K562 (cell line): Measurements from ENCODE around the gene WDR1. TPM values are rescaled to one million over a fixed set of nuclear protein-coding genes. Genes with fewer than 3 reads are reported as not detected.

Experiments
- ATAC-seq: fragments of 200-7000 bp; cut with Tn5 transposase; 3 replicates; pipeline ENCODE4 v1.9.1; 2020; ENCODE audit warnings: moderate library complexity
- BruUV-seq: library from RNA; stranded (reverse); fragments of 400-500 nt; replicated peaks from 2 replicates; lab custom pipeline; 2021; lab: Mats Ljungman, UMichigan
- CTCF ChIA-PET: fragments of 300-600 bp; formaldehyde crosslinking; extraction: SDS; loops from one replicate; lab custom pipeline; 2021; ENCODE audit warnings: low intra/inter-chr PET ratio; lab: Yijun Ruan, JAX
- POLR2A ChIA-PET: fragments of 300-600, 350-650 bp; sonication (Branson Sonifier 250); formaldehyde crosslinking; extraction: SDS; loops from one replicate; lab custom pipeline; 2021; ENCODE audit warnings: antibody characterized with exemption, inconsistent platforms; lab: Yijun Ruan, JAX
- DNase-seq, 4 experiments: peaks; one replicate each; pipeline versions ENCODE4 v3.0.0 to v3.0.0-alpha.2; 2011 to 2018; ENCODE audit warnings: low spot score in 3 of 4, mixed read lengths in 3 of 4; ENCODE audit errors: extremely low read depth in 1 of 4
- FAIRE-seq: peaks from 2 replicates; lab custom pipeline; 2011; peaks lifted over from hg19 to GRCh38; lab: Jason Lieb, UNC
- H2AFZ ChIP-seq: 2 replicates; pipeline ENCODE4 v1.6.0; 2011; ENCODE audit warnings: low read depth, low read length, control low read depth, inconsistent platforms
- H3K27ac ChIP-seq: fragments of 200-600 bp; 3 replicates; pipeline ENCODE4 v1.8.0; 2011; ENCODE audit warnings: low read depth, mild to moderate bottlenecking, control low read depth, inconsistent platforms, low read length, moderate library complexity, mixed read lengths; ENCODE audit errors: extremely low read depth
- H3K27me3 ChIP-seq, 2 experiments: fragments of 300-600 bp in 1 of 2; 2 replicates in 1 of 2; 3 replicates in 1 of 2; pipeline versions ENCODE4 v1.6.0 to v1.8.0; 2011; ENCODE audit warnings: inconsistent platforms in 2 of 2, low read length in 2 of 2, mild to moderate bottlenecking in 1 of 2, mixed read lengths in 1 of 2, moderate library complexity in 1 of 2; ENCODE audit not compliant: control insufficient read depth in 2 of 2, insufficient read depth in 2 of 2
- H3K36me3 ChIP-seq: fragments of 300-600 bp; 3 replicates; pipeline ENCODE4 v1.8.0; 2011; ENCODE audit warnings: mild to moderate bottlenecking, low read length, inconsistent platforms; ENCODE audit not compliant: control insufficient read depth, insufficient read depth
- H3K4me1 ChIP-seq, 2 experiments: fragments of 200-600 bp in 1 of 2; replicated peaks in 1 of 2; 2 replicates in 1 of 2; 3 replicates in 1 of 2; pipeline versions ENCODE4 v1.5.1 to v1.8.0; 2011; ENCODE audit warnings: inconsistent platforms in 2 of 2, low read length in 2 of 2, mild to moderate bottlenecking in 1 of 2, mixed read lengths in 1 of 2, moderate library complexity in 1 of 2; ENCODE audit not compliant: control insufficient read depth in 2 of 2, insufficient read depth in 2 of 2
- H3K4me2 ChIP-seq: 2 replicates; pipeline ENCODE4 v1.6.1; 2011; ENCODE audit warnings: low read length, control low read depth, inconsistent platforms, mixed read lengths; ENCODE audit not compliant: insufficient read depth
- H3K4me3 ChIP-seq: fragments of 200-600 bp; sonication (generic), shearing (Covaris generic); 2 replicates; pipeline ENCODE4 v1.5.1; 2016; ENCODE audit warnings: control low read depth, inconsistent platforms
- H3K79me2 ChIP-seq: fragments of 200-600 bp; 3 replicates; pipeline ENCODE4 v1.8.0; 2011; ENCODE audit warnings: low read length, inconsistent platforms; ENCODE audit not compliant: control insufficient read depth, insufficient read depth
- H3K9ac ChIP-seq, 2 experiments: 2 replicates each; pipeline versions ENCODE4 v1.6.0 to v1.6.1; 2011; ENCODE audit warnings: low read depth in 2 of 2, low read length in 2 of 2, control low read depth in 1 of 2, inconsistent platforms in 1 of 2, mild to moderate bottlenecking in 1 of 2, mixed read lengths in 1 of 2; ENCODE audit not compliant: insufficient read depth in 1 of 2
- H3K9me1 ChIP-seq: one replicate; pipeline ENCODE4 v1.6.0; 2011; ENCODE audit warnings: inconsistent platforms, mild to moderate bottlenecking, low read length, moderate library complexity; ENCODE audit not compliant: control insufficient read depth, insufficient read depth
- H3K9me3 ChIP-seq: replicated peaks from 2 replicates; pipeline ENCODE4 v1.5.1; 2011; ENCODE audit warnings: low read depth, low read length, inconsistent platforms; ENCODE audit not compliant: control insufficient read depth, insufficient read depth
- H4K20me1 ChIP-seq: replicated peaks from 2 replicates; pipeline ENCODE4 v1.6.1; 2011; ENCODE audit warnings: low read length, inconsistent platforms, mixed read lengths; ENCODE audit not compliant: control insufficient read depth, insufficient read depth
- CBX1 ChIP-seq: sonication (generic); IDR thresholded peaks from 2 replicates; pipeline ENCODE4 v1.6.1; 2016; ENCODE audit warnings: antibody characterized with exemption, low read depth, mild to moderate bottlenecking
- GABPA ChIP-seq: fragments of 200-800 bp; sonication (Bioruptor generic); conservative IDR thresholded peaks from 2 replicates; pipeline ENCODE4 v1.6.1; 2016; ENCODE audit warnings: low read depth, missing genetic modification characterization, missing compliant biosample characterization
- NFRKB ChIP-seq: fragments of 450-650 bp; IDR thresholded peaks from 2 replicates; pipeline ENCODE4 v1.6.1; 2016; ENCODE audit warnings: low read depth
- NONO ChIP-seq, 2 experiments: fragments of 200-400 bp in 1 of 2; fragments of 450-650 bp in 1 of 2; formaldehyde crosslinking in 1 of 2; IDR thresholded peaks; 2 replicates each; pipeline ENCODE4 v1.6.1; 2017; ENCODE audit warnings: low read depth in 2 of 2, mild to moderate bottlenecking in 2 of 2, moderate library complexity in 2 of 2, low read length in 1 of 2
- SPI1 ChIP-seq: IDR thresholded peaks from 2 replicates; pipeline ENCODE4 v1.6.1; 2011; ENCODE audit warnings: low read depth, low read length, control low read depth, borderline replicate concordance
- ZNF274 ChIP-seq: IDR thresholded peaks from 2 replicates; pipeline ENCODE4 v1.6.1; 2011; ENCODE audit warnings: low read depth, mild to moderate bottlenecking, low read length, moderate library complexity, borderline replicate concordance
- ZNF57 ChIP-seq: fragments of 450-650 bp; formaldehyde crosslinking; IDR thresholded peaks from 2 replicates; pipeline ENCODE4 v1.4.0; 2020; ENCODE audit warnings: mild to moderate bottlenecking, moderate library complexity
- ZNF696 ChIP-seq: fragments of 250-450 bp; sonication (Bioruptor Pico); conservative IDR thresholded peaks from 2 replicates; pipeline ENCODE4 v1.4.0; 2020; ENCODE audit warnings: mild to moderate bottlenecking, moderate library complexity
- ZNF699 ChIP-seq: fragments of 250-450 bp; sonication (Bioruptor Pico); IDR thresholded peaks from 2 replicates; pipeline ENCODE4 v1.8.0; 2021; ENCODE audit warnings: mild to moderate bottlenecking, moderate library complexity; ENCODE audit not compliant: insufficient replicate concordance
- whole genome bisulfite sequencing: fragments of 100-300 bp; shearing (Covaris generic); methylation state at CpG from one replicate; pipeline ENCODE4 v1.1.6; 2016; ENCODE audit warnings: low coverage, mixed read lengths; ENCODE audit not compliant: insufficient coverage; ENCODE audit errors: missing lambda C conversion rate; 5-methylcytosine and 5-hydroxymethylcytosine counted together
- in situ Hi-C: fragments of 300-500 bp; cut with MboI; formaldehyde crosslinking; loops from 4 replicates; pipeline ENCODE4 v1.15.0; 2018; ENCODE audit warnings: inconsistent platforms, mixed read lengths
- intact Hi-C: fragments of 100-400 bp; cut with micrococcal nuclease; formaldehyde crosslinking; loops from 2 replicates; pipeline ENCODE4 v1.14.2; 2022
- polyA plus RNA-seq, 8 experiments: library from polyadenylated mRNA; depleted of rRNA in 4 of 8; stranded (reverse) in 5 of 8; unstranded in 3 of 8; fragments of >200 nt; fragmentation: Nextera tagmentation in 2 of 8; fragmentation: Illumina TruSeq in 1 of 8; extraction: Ambion mirVana in 2 of 8; extraction: Trizol in 1 of 8; gene quantifications; 2 replicates each; pipeline versions ENCODE4 v1.2.1 to v1.2.3, GENCODE V29; 2011 to 2014; ENCODE audit warnings: inconsistent platforms in 1 of 8, missing spikeins in 1 of 8
- total RNA-seq, 7 experiments: library from RNA; depleted of rRNA in 6 of 7; stranded (reverse); fragments of >200 nt in 6 of 7; fragmentation: Illumina TruSeq in 2 of 7; extraction: Trizol in 2 of 7; gene quantifications; 2 replicates each; pipeline versions ENCODE4 v1.2.1 to v1.2.3, GENCODE V29; 2011 to 2021; ENCODE audit warnings: low replicate concordance in 1 of 7
- TF ChIP-seq, protein P1 (sequence below): fragments of 450-650 bp; IDR thresholded peaks from 2 replicates; pipeline ENCODE4 v1.6.1; 2017; ENCODE audit warnings: antibody characterized with exemption, mild to moderate bottlenecking
- TF ChIP-seq, protein P2 (sequence below), 2 experiments: fragments of 450-650 bp; IDR thresholded peaks; 2 replicates each; pipeline ENCODE4 v1.6.1; 2018; ENCODE audit warnings: mild to moderate bottlenecking in 2 of 2, low read depth in 1 of 2; ENCODE audit not compliant: partially characterized antibody in 2 of 2

Gene WDR1
- total and polyA plus RNA-seq, 9 of the 15 experiments (the other 6 are each of a cell fraction or from before 2014, with no cell fraction given), result 16.1 to 213 (median 125) TPM

DNA sequence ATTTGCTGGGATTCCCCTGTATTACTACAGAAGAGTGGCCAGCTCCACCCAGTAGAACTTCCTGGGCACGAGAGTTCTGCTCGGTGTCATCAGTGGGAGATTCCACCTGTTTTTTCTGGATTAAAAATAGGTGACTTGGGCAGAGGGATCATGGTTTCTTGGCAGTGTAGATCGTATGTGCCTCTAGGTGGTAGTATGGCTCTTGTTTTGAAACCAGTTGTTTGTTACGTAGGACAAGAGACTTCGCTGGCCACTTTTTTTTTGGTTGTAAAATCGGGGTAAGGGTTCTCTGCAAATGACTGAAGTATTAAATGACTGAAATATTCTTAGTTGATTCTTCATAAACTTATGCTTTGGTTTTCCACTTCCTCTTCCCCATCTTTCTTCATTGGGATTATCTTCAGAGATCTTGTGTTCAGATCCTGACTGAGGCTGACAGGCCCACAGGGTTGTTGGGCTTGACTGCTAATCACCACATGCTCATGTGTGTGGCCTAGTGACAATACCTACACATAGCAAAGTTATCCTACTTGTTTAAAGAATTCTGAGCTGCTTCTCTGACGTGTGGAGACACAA is 43.8 kb upstream of the WDR1 start:
- 27% methylated on average over 7 of the region's 7 CpGs for WGBS
- Histone ChIP-seq H4K20me1 (no peaks in the 10 kb centered on the region), H3K4me2 (no peak overlapping the region), H3K79me2 (no peaks in the 10 kb centered on the region), H3K9me1 (no peaks in the 10 kb centered on the region), H2AFZ (peak overlapping the region; percentile 75), H3K9me3 (no peaks in the 10 kb centered on the region), H3K4me3 (no peak overlapping the region), H3K9ac (no peak overlapping the region), H3K27ac (no peak overlapping the region), H3K27me3 (peaks cover under 1 to 5% of the 10 kb centered on the region in 2 experiments; a peak in 1 of 5 replicates), H3K36me3 (no peaks in the 10 kb centered on the region; the same call in 2 of the 3 replicates), H3K4me1 (peaks cover 0 to 29% of the 10 kb centered on the region in 2 experiments; a peak in 3 of 5 replicates)
- intact Hi-C loops (loop anchor here (1.0 kb wide), 1 partner anchor 243 kb away; no protein-coding TSS in a partner anchor), in situ Hi-C loops (loop anchor here (5.0 to 25.0 kb wide), 2 partner anchors 387 to 1252 kb away; no protein-coding TSS in a partner anchor)
- FAIRE-seq (peak; percentile 77), ATAC-seq (peak; percentile 73), DNase-seq (peak; percentile 33 to 68 (median 45))
- ChIA-PET CTCF (interaction anchor here (1.2 to 2.9 kb wide), 3 partner anchors 244 to 389 kb away, joined by 7 to 21 read pairs (median 17); no protein-coding TSS in a partner anchor), POLR2A (interaction anchor here (0.6 to 1.4 kb wide), 6 partner anchors 13 to 339 kb away, joined by 3 to 5 read pairs (median 3); no protein-coding TSS in a partner anchor)
- BruUV-seq, result no TSS peak
- no peak for TF ChIP-seq ZNF57 (CRISPR knock-in tag)
- TF ChIP-seq SPI1, result 0 out of 2 replicates have a peak, but pooled peaks have one; percentile 6
- no peak for TF ChIP-seq GABPA (tag)
- TF ChIP-seq, protein P1, sequence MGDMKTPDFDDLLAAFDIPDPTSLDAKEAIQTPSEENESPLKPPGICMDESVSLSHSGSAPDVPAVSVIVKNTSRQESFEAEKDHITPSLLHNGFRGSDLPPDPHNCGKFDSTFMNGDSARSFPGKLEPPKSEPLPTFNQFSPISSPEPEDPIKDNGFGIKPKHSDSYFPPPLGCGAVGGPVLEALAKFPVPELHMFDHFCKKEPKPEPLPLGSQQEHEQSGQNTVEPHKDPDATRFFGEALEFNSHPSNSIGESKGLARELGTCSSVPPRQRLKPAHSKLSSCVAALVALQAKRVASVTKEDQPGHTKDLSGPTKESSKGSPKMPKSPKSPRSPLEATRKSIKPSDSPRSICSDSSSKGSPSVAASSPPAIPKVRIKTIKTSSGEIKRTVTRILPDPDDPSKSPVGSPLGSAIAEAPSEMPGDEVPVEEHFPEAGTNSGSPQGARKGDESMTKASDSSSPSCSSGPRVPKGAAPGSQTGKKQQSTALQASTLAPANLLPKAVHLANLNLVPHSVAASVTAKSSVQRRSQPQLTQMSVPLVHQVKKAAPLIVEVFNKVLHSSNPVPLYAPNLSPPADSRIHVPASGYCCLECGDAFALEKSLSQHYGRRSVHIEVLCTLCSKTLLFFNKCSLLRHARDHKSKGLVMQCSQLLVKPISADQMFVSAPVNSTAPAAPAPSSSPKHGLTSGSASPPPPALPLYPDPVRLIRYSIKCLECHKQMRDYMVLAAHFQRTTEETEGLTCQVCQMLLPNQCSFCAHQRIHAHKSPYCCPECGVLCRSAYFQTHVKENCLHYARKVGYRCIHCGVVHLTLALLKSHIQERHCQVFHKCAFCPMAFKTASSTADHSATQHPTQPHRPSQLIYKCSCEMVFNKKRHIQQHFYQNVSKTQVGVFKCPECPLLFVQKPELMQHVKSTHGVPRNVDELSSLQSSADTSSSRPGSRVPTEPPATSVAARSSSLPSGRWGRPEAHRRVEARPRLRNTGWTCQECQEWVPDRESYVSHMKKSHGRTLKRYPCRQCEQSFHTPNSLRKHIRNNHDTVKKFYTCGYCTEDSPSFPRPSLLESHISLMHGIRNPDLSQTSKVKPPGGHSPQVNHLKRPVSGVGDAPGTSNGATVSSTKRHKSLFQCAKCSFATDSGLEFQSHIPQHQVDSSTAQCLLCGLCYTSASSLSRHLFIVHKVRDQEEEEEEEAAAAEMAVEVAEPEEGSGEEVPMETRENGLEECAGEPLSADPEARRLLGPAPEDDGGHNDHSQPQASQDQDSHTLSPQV, result peak; percentile 86
- no peak for TF ChIP-seq NFRKB
- no peak for TF ChIP-seq ZNF274
- TF ChIP-seq, protein P2, sequence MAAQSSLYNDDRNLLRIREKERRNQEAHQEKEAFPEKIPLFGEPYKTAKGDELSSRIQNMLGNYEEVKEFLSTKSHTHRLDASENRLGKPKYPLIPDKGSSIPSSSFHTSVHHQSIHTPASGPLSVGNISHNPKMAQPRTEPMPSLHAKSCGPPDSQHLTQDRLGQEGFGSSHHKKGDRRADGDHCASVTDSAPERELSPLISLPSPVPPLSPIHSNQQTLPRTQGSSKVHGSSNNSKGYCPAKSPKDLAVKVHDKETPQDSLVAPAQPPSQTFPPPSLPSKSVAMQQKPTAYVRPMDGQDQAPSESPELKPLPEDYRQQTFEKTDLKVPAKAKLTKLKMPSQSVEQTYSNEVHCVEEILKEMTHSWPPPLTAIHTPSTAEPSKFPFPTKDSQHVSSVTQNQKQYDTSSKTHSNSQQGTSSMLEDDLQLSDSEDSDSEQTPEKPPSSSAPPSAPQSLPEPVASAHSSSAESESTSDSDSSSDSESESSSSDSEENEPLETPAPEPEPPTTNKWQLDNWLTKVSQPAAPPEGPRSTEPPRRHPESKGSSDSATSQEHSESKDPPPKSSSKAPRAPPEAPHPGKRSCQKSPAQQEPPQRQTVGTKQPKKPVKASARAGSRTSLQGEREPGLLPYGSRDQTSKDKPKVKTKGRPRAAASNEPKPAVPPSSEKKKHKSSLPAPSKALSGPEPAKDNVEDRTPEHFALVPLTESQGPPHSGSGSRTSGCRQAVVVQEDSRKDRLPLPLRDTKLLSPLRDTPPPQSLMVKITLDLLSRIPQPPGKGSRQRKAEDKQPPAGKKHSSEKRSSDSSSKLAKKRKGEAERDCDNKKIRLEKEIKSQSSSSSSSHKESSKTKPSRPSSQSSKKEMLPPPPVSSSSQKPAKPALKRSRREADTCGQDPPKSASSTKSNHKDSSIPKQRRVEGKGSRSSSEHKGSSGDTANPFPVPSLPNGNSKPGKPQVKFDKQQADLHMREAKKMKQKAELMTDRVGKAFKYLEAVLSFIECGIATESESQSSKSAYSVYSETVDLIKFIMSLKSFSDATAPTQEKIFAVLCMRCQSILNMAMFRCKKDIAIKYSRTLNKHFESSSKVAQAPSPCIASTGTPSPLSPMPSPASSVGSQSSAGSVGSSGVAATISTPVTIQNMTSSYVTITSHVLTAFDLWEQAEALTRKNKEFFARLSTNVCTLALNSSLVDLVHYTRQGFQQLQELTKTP (IDR thresholded peaks at IDR 0.05; ENCODE audit: low read depth in 1 of 2, partially characterized antibody in 2 of 2), result no peak
- no peak for TF ChIP-seq NONO (IDR thresholded peaks at IDR 0.05; ENCODE audit: low read depth in 2 of 2, low read length in 1 of 2)
- no peak for TF ChIP-seq CBX1
- no peak for TF ChIP-seq ZNF696 (CRISPR knock-in tag)
- TF ChIP-seq ZNF699 (CRISPR knock-in tag), result no peak
